HCT116 (cell line): ENCODE data around the gene PROX1. TPM values are rescaled to one million over a fixed set of nuclear protein-coding genes. Genes with fewer than 3 reads are reported as not detected.

Source experiments
- ATAC-seq: fragments of 200-7000 bp; cut with Tn5 transposase; 2 replicates; pipeline ENCODE4 v1.9.1; 2020; ENCODE audit warnings: mild to moderate bottlenecking, moderate library complexity
- BruUV-seq: library from RNA; stranded (reverse); fragments of 400-500 nt; replicated peaks from 2 replicates; lab custom pipeline; 2021; lab: Mats Ljungman, UMichigan
- CTCF ChIA-PET: fragments of 300-600 bp; sonication (Branson Sonifier 250); formaldehyde crosslinking; loops from one replicate; lab custom pipeline; 2021; ENCODE audit warnings: antibody characterized with exemption; lab: Charles Lee
- POLR2A ChIA-PET: fragments of 300-600, 350-600 bp; sonication (Branson Sonifier 250); formaldehyde crosslinking; loops from one replicate; lab custom pipeline; 2021; ENCODE audit warnings: antibody characterized with exemption; lab: Charles Lee
- RAD21 ChIA-PET, 2 experiments: fragments of 300-600 bp; sonication (Branson Sonifier 250); formaldehyde crosslinking; loops; one replicate each; lab custom pipeline; 2023; ENCODE audit warnings: low total read pairs in 2 of 2; ENCODE audit not compliant: uncharacterized antibody in 2 of 2, unreplicated experiment in 2 of 2, low non-redundant PET in 1 of 2; lab: Charles Lee
- DNase-seq: peaks from one replicate; pipeline ENCODE4 v3.0.0-alpha.2; 2010; ENCODE audit warnings: low read depth, low spot score
- H2AFZ ChIP-seq: fragments of 200-600 bp; shearing (Covaris generic), sonication (generic); 2 replicates; pipeline ENCODE4 v1.6.1; 2017; ENCODE audit warnings: low read depth, mixed run types, mixed read lengths, antibody characterized with exemption, low read length; ENCODE audit not compliant: poor library complexity, severe bottlenecking
- H3K27ac ChIP-seq: 2 replicates; pipeline ENCODE4 v1.5.1; 2012; ENCODE audit warnings: low read depth, low read length
- H3K27me3 ChIP-seq: fragments of 200-600 bp; sonication (generic); 2 replicates; pipeline ENCODE4 v1.6.1; 2016; ENCODE audit warnings: mixed run types, low read length, mixed read lengths; ENCODE audit not compliant: insufficient read depth
- H3K36me3 ChIP-seq, 2 experiments: fragments of 200-500 bp in 1 of 2; fragments of 200-600 bp in 1 of 2; sonication (Bioruptor generic) in 1 of 2; sonication (generic) in 1 of 2; 2 replicates each; pipeline versions ENCODE4 v1.5.1 to v1.6.1; 2014 to 2016; ENCODE audit warnings: low read length in 2 of 2, inconsistent platforms in 1 of 2, mixed read lengths in 1 of 2, mixed run types in 1 of 2; ENCODE audit not compliant: insufficient read depth in 2 of 2, control insufficient read depth in 1 of 2
- H3K4me1 ChIP-seq, 2 experiments: fragments of 200-600 bp in 1 of 2; sonication (generic) in 1 of 2; 2 replicates each; pipeline versions ENCODE4 v1.5.1 to v1.6.1; 2012 to 2017; ENCODE audit warnings: low read length in 2 of 2, inconsistent platforms in 1 of 2, mild to moderate bottlenecking in 1 of 2, mixed read lengths in 1 of 2, mixed run types in 1 of 2, moderate library complexity in 1 of 2; ENCODE audit not compliant: insufficient read depth in 2 of 2, control insufficient read depth in 1 of 2
- H3K4me2 ChIP-seq: fragments of 200-600 bp; sonication (generic); 2 replicates; pipeline ENCODE4 v1.6.1; 2017; ENCODE audit warnings: mixed run types, low read length, mixed read lengths
- H3K4me3 ChIP-seq, 2 experiments: fragments of 200-600 bp in 1 of 2; sonication (generic) in 1 of 2; replicated peaks in 1 of 2; 2 replicates each; pipeline ENCODE4 v1.5.1; 2011 to 2016; ENCODE audit warnings: low read length in 2 of 2, control low read depth in 1 of 2, low read depth in 1 of 2, mild to moderate bottlenecking in 1 of 2, mixed read lengths in 1 of 2, mixed run types in 1 of 2
- H3K79me2 ChIP-seq: fragments of 200-600 bp; sonication (generic); 2 replicates; pipeline ENCODE4 v1.6.1; 2017; ENCODE audit warnings: mild to moderate bottlenecking, mixed run types, low read length, moderate library complexity, mixed read lengths; ENCODE audit not compliant: insufficient read depth
- H3K9ac ChIP-seq: fragments of 200-600 bp; sonication (generic); 2 replicates; pipeline ENCODE4 v1.6.1; 2016; ENCODE audit warnings: low read length, mixed read lengths
- H3K9me2 ChIP-seq: fragments of 200-600 bp; sonication (generic), shearing (Covaris generic); 2 replicates; pipeline ENCODE4 v1.6.1; 2017; ENCODE audit warnings: mixed run types, mild to moderate bottlenecking, moderate library complexity; ENCODE audit not compliant: insufficient read depth
- H3K9me3 ChIP-seq, 2 experiments: fragments of 200-500 bp in 1 of 2; fragments of 200-600 bp in 1 of 2; sonication (Bioruptor generic) in 1 of 2; sonication (generic) in 1 of 2; 2 replicates each; pipeline ENCODE4 v1.6.1; 2014 to 2017; ENCODE audit warnings: low read length in 2 of 2, mixed read lengths in 2 of 2, inconsistent platforms in 1 of 2, low read depth in 1 of 2, mild to moderate bottlenecking in 1 of 2, mixed run types in 1 of 2, moderate library complexity in 1 of 2; ENCODE audit not compliant: control insufficient read depth in 1 of 2, insufficient read depth in 1 of 2
- H4K20me1 ChIP-seq: fragments of 200-600 bp; sonication (generic), shearing (Covaris generic); 2 replicates; pipeline ENCODE4 v1.6.1; 2017; ENCODE audit warnings: mixed run types, mild to moderate bottlenecking, moderate library complexity; ENCODE audit not compliant: insufficient read depth
- CBX3 ChIP-seq: IDR thresholded peaks from 2 replicates; pipeline ENCODE4 v1.6.1; 2012; ENCODE audit warnings: low read depth
- CEBPB ChIP-seq: IDR thresholded peaks from 2 replicates; pipeline ENCODE4 v1.6.1; 2012; ENCODE audit warnings: low read depth
- EGR1 ChIP-seq: IDR thresholded peaks from 2 replicates; pipeline ENCODE4 v1.6.1; 2012; ENCODE audit warnings: low read depth
- ELF1 ChIP-seq: IDR thresholded peaks from 2 replicates; pipeline ENCODE4 v1.6.1; 2012; ENCODE audit warnings: low read depth, borderline replicate concordance
- EZH2 ChIP-seq: fragments of 200-600 bp; sonication (generic); IDR thresholded peaks from 2 replicates; pipeline ENCODE4 v1.6.1; 2017; ENCODE audit warnings: antibody characterized with exemption, mixed run types
- EZH2phosphoT487 ChIP-seq: fragments of 200-600 bp; IDR thresholded peaks from 2 replicates; pipeline ENCODE4 v1.6.1; 2018; ENCODE audit warnings: antibody characterized with exemption, borderline replicate concordance
- JUND ChIP-seq: IDR thresholded peaks from 2 replicates; pipeline ENCODE4 v1.6.1; 2012
- POLR2A ChIP-seq: IDR thresholded peaks from 2 replicates; pipeline ENCODE4 v1.7.0; 2011; ENCODE audit warnings: borderline replicate concordance; ENCODE audit not compliant: insufficient read depth, insufficient read length; ENCODE audit errors: extremely low read depth
- POLR2AphosphoS5 ChIP-seq: IDR thresholded peaks from 2 replicates; pipeline ENCODE4 v1.6.1; 2011; ENCODE audit warnings: mild to moderate bottlenecking, low read depth, low read length, moderate library complexity
- SRF ChIP-seq: IDR thresholded peaks from 2 replicates; pipeline ENCODE4 v1.6.1; 2012; ENCODE audit warnings: low read depth
- ZFX ChIP-seq: fragments of 450-650 bp; IDR thresholded peaks from 2 replicates; pipeline ENCODE4 v1.6.1; 2017
- intact Hi-C: fragments of 100-400 bp; cut with micrococcal nuclease; formaldehyde crosslinking; loops from 2 replicates; pipeline ENCODE4 v1.10.0; 2022
- total RNA-seq: library from RNA; stranded (reverse); gene quantifications from one replicate; pipeline ENCODE4 v1.2.1, GENCODE V29; 2021; ENCODE audit not compliant: unreplicated experiment
- TF ChIP-seq, protein P1 (sequence below): IDR thresholded peaks from 2 replicates; pipeline ENCODE4 v1.6.1; 2011; ENCODE audit warnings: mild to moderate bottlenecking, low read length, moderate library complexity; ENCODE audit not compliant: insufficient replicate concordance; ENCODE audit errors: extremely low read depth
- TF ChIP-seq, protein P2 (sequence below): IDR thresholded peaks from 2 replicates; pipeline ENCODE4 v1.6.1; 2012
- TF ChIP-seq, protein P3 (sequence below), 3 experiments: fragments of 200-600 bp in 1 of 3; sonication (generic) in 1 of 3; IDR thresholded peaks in 2 of 3; conservative IDR thresholded peaks in 1 of 3; 2 replicates each; pipeline ENCODE4 v1.5.1; 2012 to 2017; ENCODE audit warnings: low read depth in 2 of 3, low read length in 2 of 3, antibody characterized with exemption in 1 of 3, borderline replicate concordance in 1 of 3, control low read depth in 1 of 3, mild to moderate bottlenecking in 1 of 3, mixed read lengths in 1 of 3, mixed run types in 1 of 3, moderate library complexity in 1 of 3; ENCODE audit not compliant: insufficient read depth in 1 of 3

PROX1 gene
- total RNA-seq, 1 experiment from 2014 or later = 0.22 TPM

- TF ChIP-seq, protein P1, sequence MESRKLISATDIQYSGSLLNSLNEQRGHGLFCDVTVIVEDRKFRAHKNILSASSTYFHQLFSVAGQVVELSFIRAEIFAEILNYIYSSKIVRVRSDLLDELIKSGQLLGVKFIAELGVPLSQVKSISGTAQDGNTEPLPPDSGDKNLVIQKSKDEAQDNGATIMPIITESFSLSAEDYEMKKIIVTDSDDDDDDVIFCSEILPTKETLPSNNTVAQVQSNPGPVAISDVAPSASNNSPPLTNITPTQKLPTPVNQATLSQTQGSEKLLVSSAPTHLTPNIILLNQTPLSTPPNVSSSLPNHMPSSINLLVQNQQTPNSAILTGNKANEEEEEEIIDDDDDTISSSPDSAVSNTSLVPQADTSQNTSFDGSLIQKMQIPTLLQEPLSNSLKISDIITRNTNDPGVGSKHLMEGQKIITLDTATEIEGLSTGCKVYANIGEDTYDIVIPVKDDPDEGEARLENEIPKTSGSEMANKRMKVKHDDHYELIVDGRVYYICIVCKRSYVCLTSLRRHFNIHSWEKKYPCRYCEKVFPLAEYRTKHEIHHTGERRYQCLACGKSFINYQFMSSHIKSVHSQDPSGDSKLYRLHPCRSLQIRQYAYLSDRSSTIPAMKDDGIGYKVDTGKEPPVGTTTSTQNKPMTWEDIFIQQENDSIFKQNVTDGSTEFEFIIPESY = no peak
- no peak for TF ChIP-seq SRF
Measured at GRCh38 chr1:214051786-214052185, 64.0 kb downstream of the PROX1 start (continued).

- CTCF ChIA-PET = no interaction called here
- Histone ChIP-seq H4K20me1 (no peaks in the 10 kb centered on the region), H3K4me1 (no peaks in the 10 kb centered on the region), H3K9me3 (no peaks in the 10 kb centered on the region), H3K9ac (no peak overlapping the region), H3K27ac (no peak overlapping the region), H3K27me3 (peaks cover 10% of the 10 kb centered on the region), H3K4me2 (no peak overlapping the region), H3K36me3 (no peaks in the 10 kb centered on the region), H3K9me2 (no peaks in the 10 kb centered on the region), H3K4me3 (no peak overlapping the region), H2AFZ (no peak overlapping the region), H3K79me2 (no peaks in the 10 kb centered on the region)
- RAD21 ChIA-PET = no interaction called here
- intact Hi-C loops = no loop called here
- no peak for DNase-seq
- no peak for TF ChIP-seq EGR1
- TF ChIP-seq JUND = no peak
- TF ChIP-seq, protein P2, sequence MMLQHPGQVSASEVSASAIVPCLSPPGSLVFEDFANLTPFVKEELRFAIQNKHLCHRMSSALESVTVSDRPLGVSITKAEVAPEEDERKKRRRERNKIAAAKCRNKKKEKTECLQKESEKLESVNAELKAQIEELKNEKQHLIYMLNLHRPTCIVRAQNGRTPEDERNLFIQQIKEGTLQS = no peak
- no peak for TF ChIP-seq EZH2
- TF ChIP-seq CEBPB = no peak
- TF ChIP-seq POLR2A = no peak
- TF ChIP-seq, protein P3, sequence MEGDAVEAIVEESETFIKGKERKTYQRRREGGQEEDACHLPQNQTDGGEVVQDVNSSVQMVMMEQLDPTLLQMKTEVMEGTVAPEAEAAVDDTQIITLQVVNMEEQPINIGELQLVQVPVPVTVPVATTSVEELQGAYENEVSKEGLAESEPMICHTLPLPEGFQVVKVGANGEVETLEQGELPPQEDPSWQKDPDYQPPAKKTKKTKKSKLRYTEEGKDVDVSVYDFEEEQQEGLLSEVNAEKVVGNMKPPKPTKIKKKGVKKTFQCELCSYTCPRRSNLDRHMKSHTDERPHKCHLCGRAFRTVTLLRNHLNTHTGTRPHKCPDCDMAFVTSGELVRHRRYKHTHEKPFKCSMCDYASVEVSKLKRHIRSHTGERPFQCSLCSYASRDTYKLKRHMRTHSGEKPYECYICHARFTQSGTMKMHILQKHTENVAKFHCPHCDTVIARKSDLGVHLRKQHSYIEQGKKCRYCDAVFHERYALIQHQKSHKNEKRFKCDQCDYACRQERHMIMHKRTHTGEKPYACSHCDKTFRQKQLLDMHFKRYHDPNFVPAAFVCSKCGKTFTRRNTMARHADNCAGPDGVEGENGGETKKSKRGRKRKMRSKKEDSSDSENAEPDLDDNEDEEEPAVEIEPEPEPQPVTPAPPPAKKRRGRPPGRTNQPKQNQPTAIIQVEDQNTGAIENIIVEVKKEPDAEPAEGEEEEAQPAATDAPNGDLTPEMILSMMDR (IDR thresholded peaks at IDR 0.05 in 2 of 3, conservative IDR thresholded peaks at IDR 0.05 in 1 of 3; ENCODE audit: borderline replicate concordance in 1 of 3, insufficient read depth in 1 of 3, low read depth in 2 of 3, low read length in 2 of 3) = no peak
- no peak for TF ChIP-seq ELF1
- no peak for TF ChIP-seq EZH2phosphoT487
- no peak for TF ChIP-seq POLR2AphosphoS5
- no peak for TF ChIP-seq ZFX
- TF ChIP-seq CBX3 = no peak
- POLR2A ChIA-PET = no interaction called here
- no peak for ATAC-seq
- BruUV-seq = no TSS peak
Measured at GRCh38 chr1:214058076-214058475, 70.3 kb downstream of the PROX1 start.
